ENCODE measurements around the gene PRRT2.

Gene PRRT2

DNA sequence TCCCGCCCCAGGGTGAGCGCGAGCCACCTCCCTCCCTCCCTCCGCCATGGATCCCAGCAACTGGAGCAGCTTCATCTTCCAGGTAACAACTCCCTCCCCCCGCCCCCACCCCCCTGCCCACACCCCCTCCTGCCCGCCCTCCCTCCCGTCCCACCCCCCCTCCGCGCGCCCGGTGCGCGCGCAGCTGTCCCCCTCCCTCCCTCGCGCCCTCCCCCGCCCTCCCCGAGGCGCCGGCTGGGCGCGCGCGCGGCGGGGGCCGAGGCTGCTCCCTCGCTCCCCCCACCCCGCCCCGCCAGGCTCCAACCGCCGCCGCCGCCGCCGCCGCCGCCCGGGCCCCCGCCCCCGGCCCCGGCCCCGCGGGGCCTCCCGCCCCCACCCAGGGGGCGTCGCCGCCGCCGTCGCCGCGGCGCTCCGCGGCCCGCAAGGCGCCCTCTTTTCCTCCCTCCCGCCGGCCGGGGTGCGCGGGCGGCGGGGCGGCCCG, 5.9 kb upstream of the PRRT2 start, which contains the start of gene MAZ:
Gene MAZ, plus strand, starts transcription at position 431 of the 481 bp plus-strand sequence. CDS start 173 bp downstream, outside the sequence.
- Histone ChIP-seq H3K9me3 (ENCODE audit: control insufficient read depth in 5 of 5, low read length in 5 of 5) (no peaks in the 10 kb centered on the region), H3K27me3 (ENCODE audit: control insufficient read depth in 5 of 5, insufficient read depth in 4 of 5, low read length in 5 of 5) (no peaks in the 10 kb centered on the region), H3K4me1 (ENCODE audit: control insufficient read depth in 5 of 5, insufficient read depth in 5 of 5, low read length in 5 of 5) (peaks cover 3 to 53% (median 48%) of the 10 kb centered on the region in 5 donors), H3K27ac (ENCODE audit: low read depth, low read length) (peak within 1 kb of the TSS; percentile 88), H3K4me3 (ENCODE audit: low read depth in 1 of 5, low read length in 5 of 5) (peak within 1 kb of the TSS in 4 of 5 donors; percentile 70 to 97 (median 90)), H3K9ac (ENCODE audit: low read length in 5 of 5) (peak within 1 kb of the TSS in 4 of 5 donors; percentile 75 to 96 (median 82)), H3K36me3 (ENCODE audit: control insufficient read depth in 5 of 5, insufficient read depth in 5 of 5, low read length in 5 of 5) (peaks cover 0 to 22% (median 18%) of the 10 kb centered on the region in 5 donors)

DNA sequence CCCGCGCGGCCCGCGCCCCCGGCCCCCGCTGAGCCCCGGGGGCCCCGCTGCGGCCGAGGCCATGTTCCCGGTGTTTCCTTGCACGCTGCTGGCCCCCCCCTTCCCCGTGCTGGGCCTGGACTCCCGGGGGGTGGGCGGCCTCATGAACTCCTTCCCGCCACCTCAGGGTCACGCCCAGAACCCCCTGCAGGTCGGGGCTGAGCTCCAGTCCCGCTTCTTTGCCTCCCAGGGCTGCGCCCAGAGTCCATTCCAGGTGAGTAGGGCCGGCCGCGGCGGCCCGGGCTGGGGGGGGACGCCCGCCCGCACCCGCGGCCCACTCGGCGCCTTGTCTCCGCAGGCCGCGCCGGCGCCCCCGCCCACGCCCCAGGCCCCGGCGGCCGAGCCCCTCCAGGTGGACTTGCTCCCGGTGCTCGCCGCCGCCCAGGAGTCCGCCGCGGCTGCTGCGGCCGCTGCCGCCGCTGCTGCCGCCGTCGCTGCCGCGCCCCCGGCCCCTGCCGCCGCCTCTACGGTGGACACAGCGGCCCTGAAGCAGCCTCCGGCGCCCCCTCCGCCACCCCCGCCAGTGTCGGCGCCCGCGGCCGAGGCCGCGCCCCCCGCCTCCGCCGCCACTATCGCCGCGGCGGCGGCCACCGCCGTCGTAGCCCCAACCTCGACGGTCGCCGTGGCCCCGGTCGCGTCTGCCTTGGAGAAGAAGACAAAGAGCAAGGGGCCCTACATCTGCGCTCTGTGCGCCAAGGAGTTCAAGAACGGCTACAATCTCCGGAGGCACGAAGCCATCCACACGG, 5.2 kb upstream of the PRRT2 start:
- peaks cover 3 to 60% (median 53%) of the 10 kb centered on the region in 5 donors for H3K4me1 ChIP-seq (ENCODE audit: control insufficient read depth in 5 of 5, insufficient read depth in 5 of 5, low read length in 5 of 5)
- peak overlapping the region; percentile 70 for H3K27ac ChIP-seq (ENCODE audit: low read depth, low read length)
- H3K36me3 ChIP-seq (ENCODE audit: control insufficient read depth in 5 of 5, insufficient read depth in 5 of 5, low read length in 5 of 5), result peaks cover 0 to 18% (median 15%) of the 10 kb centered on the region in 5 donors
- peak overlapping the region in 3 of 5 donors; percentile 71 to 75 (median 71) for H3K9ac ChIP-seq (ENCODE audit: low read length in 5 of 5)
- H3K27me3 ChIP-seq (ENCODE audit: control insufficient read depth in 5 of 5, insufficient read depth in 4 of 5, low read length in 5 of 5), result no peaks in the 10 kb centered on the region
- peak overlapping the region in 4 of 5 donors; percentile 60 to 70 (median 65) for H3K4me3 ChIP-seq (ENCODE audit: low read depth in 1 of 5, low read length in 5 of 5)
- H3K9me3 ChIP-seq (ENCODE audit: control insufficient read depth in 5 of 5, low read length in 5 of 5), result no peaks in the 10 kb centered on the region

DNA sequence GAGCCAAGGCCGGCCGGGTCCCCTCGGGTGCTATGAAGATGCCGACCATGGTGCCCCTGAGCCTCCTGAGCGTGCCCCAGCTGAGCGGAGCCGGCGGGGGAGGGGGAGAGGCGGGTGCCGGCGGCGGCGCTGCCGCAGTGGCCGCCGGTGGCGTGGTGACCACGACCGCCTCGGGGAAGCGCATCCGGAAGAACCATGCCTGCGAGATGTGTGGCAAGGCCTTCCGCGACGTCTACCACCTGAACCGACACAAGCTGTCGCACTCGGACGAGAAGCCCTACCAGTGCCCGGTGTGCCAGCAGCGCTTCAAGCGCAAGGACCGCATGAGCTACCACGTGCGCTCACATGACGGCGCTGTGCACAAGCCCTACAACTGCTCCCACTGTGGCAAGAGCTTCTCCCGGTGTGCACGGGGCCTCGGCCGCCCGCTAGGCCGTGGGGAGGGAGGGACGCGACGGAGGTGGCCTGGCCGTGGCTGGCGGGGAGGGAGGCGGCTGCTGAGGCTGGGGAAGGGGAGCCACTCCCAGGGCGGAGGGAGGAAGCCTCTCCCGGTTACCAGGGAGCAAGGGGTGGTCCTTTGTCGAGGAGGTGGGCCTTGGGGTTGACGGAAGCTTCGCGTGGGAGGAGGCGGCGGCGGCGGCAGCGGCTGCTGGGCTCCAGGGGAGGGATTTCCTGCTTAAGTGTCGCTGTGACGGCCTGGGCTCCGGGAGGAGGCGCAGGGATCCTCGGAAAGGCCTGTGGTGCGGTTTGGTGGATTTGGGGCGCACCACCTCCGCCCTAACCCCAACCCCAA, 4.4 kb upstream of the PRRT2 start:
- Histone ChIP-seq H3K4me1 (ENCODE audit: control insufficient read depth in 5 of 5, insufficient read depth in 5 of 5, low read length in 5 of 5) (peaks cover 3 to 68% (median 60%) of the 10 kb centered on the region in 5 donors), H3K4me3 (ENCODE audit: low read depth in 1 of 5, low read length in 5 of 5) (peak overlapping the region; percentile 54 to 70 (median 61)), H3K27ac (ENCODE audit: low read depth, low read length) (peak overlapping the region; percentile 70), H3K36me3 (ENCODE audit: control insufficient read depth in 5 of 5, insufficient read depth in 5 of 5, low read length in 5 of 5) (peaks cover 0 to 18% (median 15%) of the 10 kb centered on the region in 5 donors), H3K27me3 (ENCODE audit: control insufficient read depth in 5 of 5, insufficient read depth in 4 of 5, low read length in 5 of 5) (no peaks in the 10 kb centered on the region), H3K9ac (ENCODE audit: low read length in 5 of 5) (peak overlapping the region in 3 of 5 donors; percentile 68 to 75 (median 69)), H3K9me3 (ENCODE audit: control insufficient read depth in 5 of 5, low read length in 5 of 5) (no peaks in the 10 kb centered on the region)

DNA sequence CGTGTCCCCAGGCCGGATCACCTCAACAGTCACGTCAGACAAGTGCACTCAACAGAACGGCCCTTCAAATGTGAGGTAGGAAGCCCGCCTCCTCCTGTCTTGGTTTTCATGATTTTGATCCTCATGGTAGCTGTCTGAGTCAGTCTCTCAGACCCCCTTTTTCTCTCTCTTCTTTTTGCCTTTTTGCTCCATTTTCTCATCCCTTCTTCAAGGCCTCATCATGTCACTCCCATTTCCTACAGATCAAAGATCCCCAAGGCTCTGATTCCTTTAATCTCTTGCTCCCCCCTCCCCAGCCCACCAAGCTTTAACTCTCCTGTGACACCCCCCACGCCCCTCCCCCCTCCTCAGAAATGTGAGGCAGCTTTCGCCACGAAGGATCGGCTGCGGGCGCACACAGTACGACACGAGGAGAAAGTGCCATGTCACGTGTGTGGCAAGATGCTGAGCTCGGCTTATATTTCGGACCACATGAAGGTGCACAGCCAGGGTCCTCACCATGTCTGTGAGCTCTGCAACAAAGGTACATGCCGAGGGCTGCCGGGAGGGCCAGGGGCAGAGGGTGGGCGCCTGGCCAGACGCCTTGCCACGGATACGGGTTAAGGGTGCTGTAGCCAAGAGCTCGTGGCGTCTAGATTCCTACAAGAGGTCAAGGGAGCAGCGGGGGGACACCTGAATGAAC, 3.6 kb upstream of the PRRT2 start:
- peak overlapping the region in 4 of 5 donors; percentile 54 to 70 (median 63) for H3K4me3 ChIP-seq (ENCODE audit: low read depth in 1 of 5, low read length in 5 of 5)
- H3K9me3 ChIP-seq (ENCODE audit: control insufficient read depth in 5 of 5, low read length in 5 of 5), result no peaks in the 10 kb centered on the region
- H3K4me1 ChIP-seq (ENCODE audit: control insufficient read depth in 5 of 5, insufficient read depth in 5 of 5, low read length in 5 of 5), result peaks cover 3 to 70% (median 64%) of the 10 kb centered on the region in 5 donors
- no peaks in the 10 kb centered on the region for H3K27me3 ChIP-seq (ENCODE audit: control insufficient read depth in 5 of 5, insufficient read depth in 4 of 5, low read length in 5 of 5)
- H3K27ac ChIP-seq (ENCODE audit: low read depth, low read length), result peak overlapping the region; percentile 70
- peak overlapping the region in 3 of 5 donors; percentile 68 to 75 (median 69) for H3K9ac ChIP-seq (ENCODE audit: low read length in 5 of 5)
- peaks cover 0 to 18% (median 15%) of the 10 kb centered on the region in 5 donors for H3K36me3 ChIP-seq (ENCODE audit: control insufficient read depth in 5 of 5, insufficient read depth in 5 of 5, low read length in 5 of 5)

DNA sequence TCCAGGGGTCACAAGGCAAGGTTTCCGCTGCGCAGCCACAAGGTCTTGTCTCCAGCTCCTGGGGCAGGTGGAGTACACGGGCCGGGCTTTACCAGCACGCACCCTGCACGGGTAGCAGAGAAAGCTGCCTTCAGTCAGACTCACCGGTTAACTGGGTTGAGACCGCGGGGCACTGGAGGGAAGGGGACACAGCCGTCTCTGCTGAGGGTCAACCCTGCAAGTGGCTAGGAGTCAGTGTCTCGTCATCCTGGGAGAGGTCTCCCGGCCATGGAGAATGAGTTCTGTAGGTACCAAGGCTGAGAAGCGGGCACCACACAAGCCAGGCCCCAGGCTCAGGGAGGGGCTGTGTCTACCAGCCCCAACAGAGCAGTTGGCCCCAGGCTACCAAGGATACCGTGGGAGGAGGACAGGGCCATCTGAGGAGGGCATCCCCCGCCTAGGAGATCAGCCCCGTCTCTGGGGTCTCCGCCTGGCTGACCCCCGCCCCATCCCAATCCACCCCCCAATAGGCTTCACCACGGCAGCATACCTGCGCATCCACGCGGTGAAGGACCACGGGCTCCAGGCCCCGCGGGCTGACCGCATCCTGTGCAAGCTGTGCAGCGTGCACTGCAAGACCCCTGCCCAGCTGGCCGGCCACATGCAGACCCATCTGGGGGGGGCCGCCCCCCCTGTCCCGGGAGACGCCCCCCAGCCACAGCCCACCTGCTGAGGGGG, 2.8 kb upstream of the PRRT2 start:
- Histone ChIP-seq H3K4me3 (ENCODE audit: low read depth in 1 of 5, low read length in 5 of 5) (peak overlapping the region in 2 of 5 donors; percentile 29 to 70), H3K4me1 (ENCODE audit: control insufficient read depth in 5 of 5, insufficient read depth in 5 of 5, low read length in 5 of 5) (peaks cover 3 to 66% (median 62%) of the 10 kb centered on the region in 5 donors), H3K36me3 (ENCODE audit: control insufficient read depth in 5 of 5, insufficient read depth in 5 of 5, low read length in 5 of 5) (peaks cover 0 to 18% (median 15%) of the 10 kb centered on the region in 5 donors), H3K9me3 (ENCODE audit: control insufficient read depth in 5 of 5, low read length in 5 of 5) (no peaks in the 10 kb centered on the region), H3K27ac (ENCODE audit: low read depth, low read length) (no peak overlapping the region), H3K9ac (ENCODE audit: low read length in 5 of 5) (peak overlapping the region in 2 of 5 donors; percentile 31 to 44), H3K27me3 (ENCODE audit: control insufficient read depth in 5 of 5, insufficient read depth in 4 of 5, low read length in 5 of 5) (no peaks in the 10 kb centered on the region)

DNA sequence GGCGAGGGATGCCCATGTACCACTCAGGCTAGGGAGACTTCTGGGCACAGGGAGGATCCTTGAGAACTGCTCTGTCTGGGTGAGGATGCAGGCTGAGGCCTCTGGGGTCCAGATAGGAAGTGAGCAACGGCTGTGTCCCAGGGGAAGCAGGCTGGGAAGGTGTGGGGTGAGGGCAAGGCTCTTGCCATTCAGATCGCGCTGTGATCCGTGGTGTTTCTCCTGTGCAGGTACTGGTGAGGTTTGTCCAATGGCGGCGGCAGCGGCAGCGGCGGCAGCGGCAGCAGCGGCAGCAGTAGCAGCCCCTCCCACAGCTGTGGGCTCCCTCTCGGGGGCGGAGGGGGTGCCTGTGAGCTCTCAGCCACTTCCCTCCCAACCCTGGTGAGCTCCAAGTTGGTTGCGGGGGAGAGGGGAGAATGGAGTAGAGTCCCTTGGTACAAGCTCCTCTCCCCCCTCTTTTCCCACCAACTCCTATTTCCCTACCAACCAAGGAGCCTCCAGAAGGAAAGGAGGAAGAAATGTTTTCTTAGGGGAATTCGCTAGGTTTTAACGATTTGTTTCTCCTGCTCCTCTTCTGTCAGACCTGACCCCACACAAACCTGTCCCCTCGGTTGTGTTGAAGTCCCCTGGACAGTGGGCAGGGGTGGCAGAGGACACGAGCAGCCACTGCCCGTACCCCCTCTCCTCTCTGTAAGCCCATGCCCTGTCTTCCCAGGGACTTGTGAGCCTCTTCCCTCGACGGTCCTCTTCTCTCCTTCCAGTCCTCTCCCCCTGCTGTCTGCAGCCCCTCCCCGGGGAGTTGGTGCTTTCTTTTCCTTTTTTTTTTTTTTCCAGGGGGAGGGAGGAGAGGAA, 1.9 kb upstream of the PRRT2 start:
- Histone ChIP-seq H3K27ac (ENCODE audit: low read depth, low read length) (peak overlapping the region; percentile 57), H3K9me3 (ENCODE audit: control insufficient read depth in 5 of 5, low read length in 5 of 5) (no peaks in the 10 kb centered on the region), H3K27me3 (ENCODE audit: control insufficient read depth in 5 of 5, insufficient read depth in 4 of 5, low read length in 5 of 5) (no peaks in the 10 kb centered on the region), H3K4me3 (ENCODE audit: low read depth in 1 of 5, low read length in 5 of 5) (no peak overlapping the region), H3K9ac (ENCODE audit: low read length in 5 of 5) (no peak overlapping the region), H3K4me1 (ENCODE audit: control insufficient read depth in 5 of 5, insufficient read depth in 5 of 5, low read length in 5 of 5) (peaks cover 0 to 62% (median 57%) of the 10 kb centered on the region in 5 donors), H3K36me3 (ENCODE audit: control insufficient read depth in 5 of 5, insufficient read depth in 5 of 5, low read length in 5 of 5) (peaks cover 0 to 18% (median 15%) of the 10 kb centered on the region in 5 donors)

DNA sequence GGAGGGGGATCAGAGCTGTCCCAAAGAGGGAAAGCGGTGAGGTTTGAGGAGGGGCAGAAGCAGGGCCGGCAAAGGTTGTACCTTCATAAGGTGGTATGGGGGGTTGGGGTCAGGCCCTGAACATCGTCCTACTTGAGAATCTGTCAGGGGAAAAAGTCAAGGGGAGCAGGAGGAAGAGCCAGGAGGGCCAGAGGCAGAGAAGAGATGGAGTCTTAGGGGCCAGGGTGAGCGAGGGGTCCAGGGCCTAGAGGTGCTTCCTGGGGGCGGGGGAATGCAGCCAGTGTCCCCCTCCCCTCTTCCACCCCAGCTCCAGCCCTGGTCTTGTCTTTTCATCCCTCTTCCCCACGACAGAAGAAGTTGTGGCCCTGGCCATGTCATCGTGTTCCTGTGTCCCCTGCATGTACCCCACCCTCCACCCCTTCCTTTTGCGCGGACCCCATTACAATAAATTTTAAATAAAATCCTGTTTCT, 1.3 kb upstream of the PRRT2 start:
- H3K9ac ChIP-seq (ENCODE audit: low read length in 5 of 5), result peak overlapping the region in 3 of 5 donors; percentile 16 to 56 (median 45)
- no peaks in the 10 kb centered on the region for H3K9me3 ChIP-seq (ENCODE audit: control insufficient read depth in 5 of 5, low read length in 5 of 5)
- peaks cover 0 to 66% (median 60%) of the 10 kb centered on the region in 5 donors for H3K4me1 ChIP-seq (ENCODE audit: control insufficient read depth in 5 of 5, insufficient read depth in 5 of 5, low read length in 5 of 5)
- H3K27me3 ChIP-seq (ENCODE audit: control insufficient read depth in 5 of 5, insufficient read depth in 4 of 5, low read length in 5 of 5), result no peaks in the 10 kb centered on the region
- H3K27ac ChIP-seq (ENCODE audit: low read depth, low read length), result peak overlapping the region; percentile 57
- H3K4me3 ChIP-seq (ENCODE audit: low read depth in 1 of 5, low read length in 5 of 5), result peak overlapping the region in 3 of 5 donors; percentile 71 to 76 (median 75)
- H3K36me3 ChIP-seq (ENCODE audit: control insufficient read depth in 5 of 5, insufficient read depth in 5 of 5, low read length in 5 of 5), result peaks cover 0 to 18% (median 15%) of the 10 kb centered on the region in 5 donors

DNA sequence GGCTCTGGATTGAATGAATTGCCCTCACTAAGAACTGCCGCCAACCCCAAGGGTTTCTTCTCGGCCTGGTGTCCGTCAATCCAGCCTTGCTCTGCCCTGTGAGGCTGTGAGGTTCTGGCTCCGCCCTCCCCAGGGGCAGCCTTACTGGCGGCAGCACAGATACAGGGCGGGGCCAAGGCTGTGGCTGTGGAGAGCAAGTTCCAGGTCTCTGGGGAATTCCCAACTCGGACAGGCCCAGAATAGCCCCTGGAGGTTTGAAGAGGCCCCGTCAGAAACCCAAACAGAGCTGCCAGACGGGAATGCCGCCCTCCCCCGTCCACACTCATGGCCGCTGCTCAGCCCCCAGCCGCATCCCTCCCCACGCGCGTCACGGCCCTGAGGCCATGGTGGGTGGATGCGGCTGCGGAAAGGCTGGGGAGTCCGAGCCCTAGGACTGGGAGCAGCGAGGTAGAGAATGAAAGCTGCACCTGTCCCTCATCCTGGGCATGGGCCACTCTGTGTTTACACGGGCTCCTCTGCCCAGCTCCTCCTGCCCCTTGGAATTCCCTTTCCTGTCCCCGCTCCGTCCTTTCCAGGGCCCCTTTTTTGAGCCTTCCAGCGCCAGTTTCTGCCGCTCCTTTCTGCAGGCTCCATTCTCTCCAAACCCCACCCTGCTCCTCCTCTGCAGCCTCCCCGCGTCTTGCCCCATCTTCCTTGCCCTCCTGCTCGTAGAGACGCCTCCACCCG, 660 bp upstream of the PRRT2 start:
- H3K9me3 ChIP-seq (ENCODE audit: control insufficient read depth in 5 of 5, low read length in 5 of 5), result no peaks in the 10 kb centered on the region
- H3K4me3 ChIP-seq (ENCODE audit: low read depth in 1 of 5, low read length in 5 of 5), result peak overlapping the region; percentile 70 to 82 (median 75)
- H3K9ac ChIP-seq (ENCODE audit: low read length in 5 of 5), result peak overlapping the region in 4 of 5 donors; percentile 16 to 56 (median 48)
- H3K27me3 ChIP-seq (ENCODE audit: control insufficient read depth in 5 of 5, insufficient read depth in 4 of 5, low read length in 5 of 5), result no peaks in the 10 kb centered on the region
- peaks cover 0 to 70% (median 60%) of the 10 kb centered on the region in 5 donors for H3K4me1 ChIP-seq (ENCODE audit: control insufficient read depth in 5 of 5, insufficient read depth in 5 of 5, low read length in 5 of 5)
- peaks cover 0 to 18% (median 15%) of the 10 kb centered on the region in 5 donors for H3K36me3 ChIP-seq (ENCODE audit: control insufficient read depth in 5 of 5, insufficient read depth in 5 of 5, low read length in 5 of 5)
- H3K27ac ChIP-seq (ENCODE audit: low read depth, low read length), result peak overlapping the region; percentile 57
